SK-N-SH (cell line): ENCODE data around the gene STIP1. TPM values are rescaled to one million over a fixed set of nuclear protein-coding genes. Genes with fewer than 3 reads are reported as not detected.

Source experiments
- CTCF ChIA-PET: fragments of 300-600, 350-600 bp; formaldehyde crosslinking; extraction: SDS; loops from one replicate; lab custom pipeline; 2021; lab: Yijun Ruan, JAX
- POLR2A ChIA-PET: fragments of 350-600 bp; sonication (Branson Sonifier 250); formaldehyde crosslinking; extraction: SDS; loops from one replicate; lab custom pipeline; 2020; ENCODE audit warnings: antibody characterized with exemption, inconsistent platforms; lab: Yijun Ruan, JAX
- DNase-seq: peaks from one replicate; pipeline ENCODE4 v3.0.0; 2012
- H2AFZ ChIP-seq: fragments of 200-600 bp; sonication (generic); 2 replicates; pipeline ENCODE4 v1.8.1; 2016; ENCODE audit warnings: antibody characterized with exemption, mild to moderate bottlenecking, low read depth
- H3F3A ChIP-seq: fragments of 200-600 bp; sonication (generic); replicated peaks from 2 replicates; pipeline ENCODE3; 2016; ENCODE audit warnings: antibody characterized with exemption, mild to moderate bottlenecking; ENCODE audit not compliant: insufficient read depth
- H3K27ac ChIP-seq, 2 experiments: fragments of 200-500 bp in 1 of 2; fragments of 200-600 bp in 1 of 2; sonication (Bioruptor generic) in 1 of 2; sonication (generic), shearing (Covaris generic) in 1 of 2; 2 replicates each; pipeline versions ENCODE4 v1.5.1 to v1.6.1; 2014 to 2016; ENCODE audit warnings: low read depth in 2 of 2, inconsistent platforms in 1 of 2, low read length in 1 of 2, mild to moderate bottlenecking in 1 of 2, mixed read lengths in 1 of 2
- H3K27me3 ChIP-seq: fragments of 200-600 bp; sonication (generic), shearing (Covaris generic); 2 replicates; pipeline ENCODE4 v1.6.1; 2016; ENCODE audit warnings: mixed run types; ENCODE audit not compliant: insufficient read depth
- H3K36me3 ChIP-seq, 2 experiments: fragments of 200-500 bp in 1 of 2; fragments of 200-600 bp in 1 of 2; sonication (Bioruptor generic) in 1 of 2; sonication (generic) in 1 of 2; replicated peaks in 1 of 2; 2 replicates each; pipeline versions ENCODE3 to v1.5.1; 2014 to 2016; ENCODE audit warnings: low read length in 1 of 2, mild to moderate bottlenecking in 1 of 2; ENCODE audit not compliant: insufficient read depth in 2 of 2, control insufficient read depth in 1 of 2
- H3K4me1 ChIP-seq, 2 experiments: fragments of 200-500 bp in 1 of 2; fragments of 200-600 bp in 1 of 2; sonication (Bioruptor generic) in 1 of 2; sonication (generic), shearing (Covaris generic) in 1 of 2; 2 replicates each; pipeline versions ENCODE4 v1.5.1 to v1.6.1; 2014 to 2016; ENCODE audit warnings: low read depth in 1 of 2, low read length in 1 of 2, mixed run types in 1 of 2; ENCODE audit not compliant: insufficient read depth in 2 of 2, control insufficient read depth in 1 of 2
- H3K4me2 ChIP-seq: fragments of 200-600 bp; sonication (generic), shearing (Covaris generic); 2 replicates; pipeline ENCODE4 v1.6.1; 2017; ENCODE audit warnings: mixed run types
- H3K4me3 ChIP-seq, 2 experiments: fragments of 200-500 bp in 1 of 2; fragments of 200-600 bp in 1 of 2; sonication (Bioruptor generic) in 1 of 2; sonication (generic), shearing (Covaris generic) in 1 of 2; 2 replicates each; pipeline versions ENCODE4 v1.5.1 to v1.8.1; 2014 to 2016; ENCODE audit warnings: low read depth in 2 of 2, inconsistent platforms in 1 of 2, low read length in 1 of 2, mild to moderate bottlenecking in 1 of 2, mixed read lengths in 1 of 2, moderate library complexity in 1 of 2
- H3K79me2 ChIP-seq: fragments of 200-600 bp; sonication (generic); 2 replicates; pipeline ENCODE4 v1.8.1; 2017; ENCODE audit warnings: mild to moderate bottlenecking; ENCODE audit not compliant: insufficient read depth
- H3K9ac ChIP-seq: fragments of 200-600 bp; sonication (generic); 2 replicates; pipeline ENCODE4 v1.6.1; 2017; ENCODE audit warnings: mixed run types
- H3K9me2 ChIP-seq: fragments of 200-600 bp; sonication (generic); 2 replicates; pipeline ENCODE4 v1.6.1; 2017; ENCODE audit warnings: mixed run types
- H3K9me3 ChIP-seq: fragments of 200-600 bp; sonication (generic); 2 replicates; pipeline ENCODE4 v1.6.1; 2017; ENCODE audit warnings: mixed run types, mild to moderate bottlenecking, moderate library complexity
- H4K20me1 ChIP-seq: fragments of 200-600 bp; sonication (generic); 2 replicates; pipeline ENCODE4 v1.6.1; 2017; ENCODE audit warnings: mild to moderate bottlenecking, mixed run types; ENCODE audit not compliant: insufficient read depth
- CHD2 ChIP-seq: fragments of 150-350 bp; IDR thresholded peaks from 2 replicates; pipeline ENCODE4 v1.6.1; 2018; ENCODE audit warnings: low read length; ENCODE audit not compliant: partially characterized antibody
- ELF1 ChIP-seq: IDR thresholded peaks from 2 replicates; pipeline ENCODE4 v1.4.0; 2012
- FOXJ3 ChIP-seq: sonication (generic); formaldehyde crosslinking; IDR thresholded peaks from 2 replicates; pipeline ENCODE4 v1.5.1; 2020; ENCODE audit warnings: mild to moderate bottlenecking, missing genetic modification reagents
- GABPA ChIP-seq: IDR thresholded peaks from 2 replicates; pipeline ENCODE4 v1.4.0; 2012; ENCODE audit warnings: low read depth, mild to moderate bottlenecking
- MXI1 ChIP-seq: IDR thresholded peaks from 2 replicates; pipeline ENCODE4 v1.6.1; 2012; ENCODE audit warnings: mild to moderate bottlenecking, low read depth, low read length, improper control_type of control experiment
- NFIC ChIP-seq: IDR thresholded peaks from 2 replicates; pipeline ENCODE4 v1.4.0; 2012; ENCODE audit warnings: borderline replicate concordance
- RCOR1 ChIP-seq: fragments of 150-350 bp; IDR thresholded peaks from 2 replicates; pipeline ENCODE4 v1.6.1; 2017; ENCODE audit warnings: antibody characterized with exemption, low read length
- RFX5 ChIP-seq: IDR thresholded peaks from 2 replicates; pipeline ENCODE4 v1.6.1; 2012; ENCODE audit warnings: mild to moderate bottlenecking, improper control_type of control experiment, low read length
- TEAD4 ChIP-seq: IDR thresholded peaks from 2 replicates; pipeline ENCODE4 v1.4.0; 2012; ENCODE audit warnings: mild to moderate bottlenecking, borderline replicate concordance; ENCODE audit not compliant: insufficient read depth
- WGBS: methylation state at CpG from one replicate; pipeline ENCODE4 v1.1.6; 2017; ENCODE audit warnings: low lambda C conversion rate; 5-methylcytosine and 5-hydroxymethylcytosine counted together
- polyA plus RNA-seq, 3 experiments: library from polyadenylated mRNA; depleted of rRNA; stranded (reverse); fragments of >200 nt; gene quantifications; 2 replicates each; pipeline ENCODE4 v1.2.3, GENCODE V29; 2012
- TF ChIP-seq, protein P1 (sequence below): fragments of 150-350 bp; IDR thresholded peaks from 2 replicates; pipeline ENCODE4 v1.6.1; 2016; ENCODE audit warnings: mild to moderate bottlenecking, low read depth, low read length
- TF ChIP-seq, protein P2 (sequence below): IDR thresholded peaks from 2 replicates; pipeline ENCODE4 v1.6.1; 2012; ENCODE audit warnings: mild to moderate bottlenecking, low read depth, low read length, moderate library complexity
- TF ChIP-seq, protein P3 (sequence below): fragments of 150-350 bp; IDR thresholded peaks from 2 replicates; pipeline ENCODE4 v1.6.1; 2017; ENCODE audit warnings: antibody characterized with exemption, low read length, low read depth, borderline replicate concordance

Gene STIP1
- polyA plus RNA-seq, 1 of the 3 experiments (the other 2 are of a cell fraction): 163 TPM

DNA sequence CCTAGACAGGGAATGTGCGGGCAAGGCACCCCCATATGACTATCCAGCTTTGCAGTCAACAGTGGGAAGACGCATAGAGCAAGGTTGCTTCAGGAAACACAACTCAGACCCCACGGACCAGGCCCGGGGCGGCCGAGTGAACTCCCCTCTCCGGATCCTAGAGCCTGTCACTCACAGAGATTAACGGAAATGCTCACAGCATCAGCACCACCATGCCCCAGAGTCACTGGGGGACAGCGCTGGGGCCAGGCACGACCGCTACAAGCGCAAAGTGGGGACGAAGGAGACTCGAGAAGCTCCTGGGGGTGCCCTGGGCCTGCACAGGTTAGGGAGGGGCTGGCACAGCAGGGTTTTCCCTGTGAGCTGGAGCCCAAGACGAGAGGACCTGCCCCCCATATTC, 35.9 kb upstream of the STIP1 start (continued):
- TF ChIP-seq, protein P1, sequence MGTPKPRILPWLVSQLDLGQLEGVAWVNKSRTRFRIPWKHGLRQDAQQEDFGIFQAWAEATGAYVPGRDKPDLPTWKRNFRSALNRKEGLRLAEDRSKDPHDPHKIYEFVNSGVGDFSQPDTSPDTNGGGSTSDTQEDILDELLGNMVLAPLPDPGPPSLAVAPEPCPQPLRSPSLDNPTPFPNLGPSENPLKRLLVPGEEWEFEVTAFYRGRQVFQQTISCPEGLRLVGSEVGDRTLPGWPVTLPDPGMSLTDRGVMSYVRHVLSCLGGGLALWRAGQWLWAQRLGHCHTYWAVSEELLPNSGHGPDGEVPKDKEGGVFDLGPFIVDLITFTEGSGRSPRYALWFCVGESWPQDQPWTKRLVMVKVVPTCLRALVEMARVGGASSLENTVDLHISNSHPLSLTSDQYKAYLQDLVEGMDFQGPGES: no peak
- TF ChIP-seq, protein P2, sequence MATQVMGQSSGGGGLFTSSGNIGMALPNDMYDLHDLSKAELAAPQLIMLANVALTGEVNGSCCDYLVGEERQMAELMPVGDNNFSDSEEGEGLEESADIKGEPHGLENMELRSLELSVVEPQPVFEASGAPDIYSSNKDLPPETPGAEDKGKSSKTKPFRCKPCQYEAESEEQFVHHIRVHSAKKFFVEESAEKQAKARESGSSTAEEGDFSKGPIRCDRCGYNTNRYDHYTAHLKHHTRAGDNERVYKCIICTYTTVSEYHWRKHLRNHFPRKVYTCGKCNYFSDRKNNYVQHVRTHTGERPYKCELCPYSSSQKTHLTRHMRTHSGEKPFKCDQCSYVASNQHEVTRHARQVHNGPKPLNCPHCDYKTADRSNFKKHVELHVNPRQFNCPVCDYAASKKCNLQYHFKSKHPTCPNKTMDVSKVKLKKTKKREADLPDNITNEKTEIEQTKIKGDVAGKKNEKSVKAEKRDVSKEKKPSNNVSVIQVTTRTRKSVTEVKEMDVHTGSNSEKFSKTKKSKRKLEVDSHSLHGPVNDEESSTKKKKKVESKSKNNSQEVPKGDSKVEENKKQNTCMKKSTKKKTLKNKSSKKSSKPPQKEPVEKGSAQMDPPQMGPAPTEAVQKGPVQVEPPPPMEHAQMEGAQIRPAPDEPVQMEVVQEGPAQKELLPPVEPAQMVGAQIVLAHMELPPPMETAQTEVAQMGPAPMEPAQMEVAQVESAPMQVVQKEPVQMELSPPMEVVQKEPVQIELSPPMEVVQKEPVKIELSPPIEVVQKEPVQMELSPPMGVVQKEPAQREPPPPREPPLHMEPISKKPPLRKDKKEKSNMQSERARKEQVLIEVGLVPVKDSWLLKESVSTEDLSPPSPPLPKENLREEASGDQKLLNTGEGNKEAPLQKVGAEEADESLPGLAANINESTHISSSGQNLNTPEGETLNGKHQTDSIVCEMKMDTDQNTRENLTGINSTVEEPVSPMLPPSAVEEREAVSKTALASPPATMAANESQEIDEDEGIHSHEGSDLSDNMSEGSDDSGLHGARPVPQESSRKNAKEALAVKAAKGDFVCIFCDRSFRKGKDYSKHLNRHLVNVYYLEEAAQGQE: no peak
- TF ChIP-seq ELF1 (no peak), MXI1 (no peak), RCOR1 (no peak)
- TF ChIP-seq, protein P3, sequence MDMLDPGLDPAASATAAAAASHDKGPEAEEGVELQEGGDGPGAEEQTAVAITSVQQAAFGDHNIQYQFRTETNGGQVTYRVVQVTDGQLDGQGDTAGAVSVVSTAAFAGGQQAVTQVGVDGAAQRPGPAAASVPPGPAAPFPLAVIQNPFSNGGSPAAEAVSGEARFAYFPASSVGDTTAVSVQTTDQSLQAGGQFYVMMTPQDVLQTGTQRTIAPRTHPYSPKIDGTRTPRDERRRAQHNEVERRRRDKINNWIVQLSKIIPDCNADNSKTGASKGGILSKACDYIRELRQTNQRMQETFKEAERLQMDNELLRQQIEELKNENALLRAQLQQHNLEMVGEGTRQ: no peak
- TF ChIP-seq, all 33 proteins: peak for 0

DNA sequence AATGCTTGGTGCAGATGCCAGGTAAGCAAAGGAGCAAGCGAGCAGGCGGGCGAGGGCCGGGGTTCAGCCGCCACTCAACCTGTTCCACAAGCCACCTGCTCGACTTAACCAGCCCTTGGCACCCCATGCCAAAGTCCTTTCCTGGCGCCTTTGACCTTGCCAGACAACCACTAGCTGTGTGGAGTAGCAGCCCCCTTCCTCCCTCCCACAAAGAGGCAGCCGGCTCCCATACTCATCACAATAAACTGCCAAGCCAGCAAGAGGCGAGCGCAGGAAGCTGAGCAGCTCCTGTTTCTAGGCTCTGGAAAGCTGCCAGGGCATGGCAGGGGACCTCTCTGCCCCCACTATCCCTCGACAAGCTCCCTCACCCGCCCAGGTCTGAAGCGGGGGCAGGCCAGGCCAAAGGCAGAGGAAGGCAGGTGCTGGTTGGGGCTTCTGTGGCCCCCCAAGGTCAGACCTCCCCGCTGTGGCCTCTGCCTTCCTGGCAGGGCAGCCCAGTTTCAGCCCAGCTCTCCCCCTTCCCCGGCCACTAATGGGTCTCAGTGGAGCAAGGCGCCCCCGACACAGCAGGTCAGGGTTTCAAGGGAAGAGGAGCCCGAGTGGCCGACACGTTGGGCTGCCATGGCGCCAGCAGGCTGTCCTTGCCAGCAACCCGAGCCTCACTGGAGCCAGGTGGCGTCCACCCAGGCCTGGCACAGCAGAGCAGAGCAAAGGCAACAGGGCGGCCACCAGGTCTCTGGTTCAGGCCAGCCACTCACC, 35.3 kb upstream of the STIP1 start:
- no peak overlapping the region for H3K4me3 ChIP-seq
- POLR2A ChIA-PET: interaction anchor here (1.1 to 1.7 kb wide), 2 partner anchors 72 to 149 kb away, joined by 3 to 4 read pairs; no protein-coding TSS in a partner anchor
- no peaks in the 10 kb centered on the region for H4K20me1 ChIP-seq
- peak overlapping the region in 1 of 2 experiments; percentile 91; a peak in 2 of 4 replicates for H3K27ac ChIP-seq
- no peak overlapping the region for H3K9ac ChIP-seq
- peaks cover 3% of the 10 kb centered on the region for H3F3A ChIP-seq
- H3K9me2 ChIP-seq: no peaks in the 10 kb centered on the region
- peaks cover 3% of the 10 kb centered on the region; the same call in 1 of the 2 replicates for H3K79me2 ChIP-seq
- no peaks in the 10 kb centered on the region for H3K27me3 ChIP-seq
- H3K4me2 ChIP-seq: no peak overlapping the region
- no peaks in the 10 kb centered on the region for H3K9me3 ChIP-seq
- no peaks in the 10 kb centered on the region for H3K36me3 ChIP-seq
- TF ChIP-seq CHD2 (no peak), TEAD4 (no peak), FOXJ3 (CRISPR knock-in tag) (no peak; the same call in 1 of the 2 replicates), RFX5 (no peak), GABPA (no peak), RCOR1 (no peak), NFIC (no peak)
- TF ChIP-seq, protein P1: no peak
- TF ChIP-seq, all 33 proteins: peak for 0
- no peak for DNase-seq
- Histone ChIP-seq H2AFZ (no peak overlapping the region), H3K4me1 (peaks cover 0 to 59% of the 10 kb centered on the region in 2 experiments; a peak in 2 of 4 replicates)
- CTCF ChIA-PET: interaction anchor here (0.7 to 14.5 kb wide), 17 partner anchors 14 to 382 kb away, joined by 3 to 207 read pairs (median 7); partner anchors contain the start of genes FLRT1, MACROD1, MARK2 and ZFTA
- WGBS: 77% methylated on average over 15 of the region's 24 CpGs
